AG08395 (cell line): ENCODE measurements around the gene COL5A1.
A peak's percentile ranks its signal among the peaks of the same experiment; 100 is the strongest.
"Not testable (repeated sequence)": the region's sequence is repeated elsewhere in the genome, so short reads cannot be mapped to it uniquely, and the experiment has no call there.

Experiments used
- DNase-seq: peaks from one replicate; pipeline ENCODE4 v3.0.0; 2012; ENCODE audit warnings: mixed read lengths, low spot score

The COL5A1 gene

DNA sequence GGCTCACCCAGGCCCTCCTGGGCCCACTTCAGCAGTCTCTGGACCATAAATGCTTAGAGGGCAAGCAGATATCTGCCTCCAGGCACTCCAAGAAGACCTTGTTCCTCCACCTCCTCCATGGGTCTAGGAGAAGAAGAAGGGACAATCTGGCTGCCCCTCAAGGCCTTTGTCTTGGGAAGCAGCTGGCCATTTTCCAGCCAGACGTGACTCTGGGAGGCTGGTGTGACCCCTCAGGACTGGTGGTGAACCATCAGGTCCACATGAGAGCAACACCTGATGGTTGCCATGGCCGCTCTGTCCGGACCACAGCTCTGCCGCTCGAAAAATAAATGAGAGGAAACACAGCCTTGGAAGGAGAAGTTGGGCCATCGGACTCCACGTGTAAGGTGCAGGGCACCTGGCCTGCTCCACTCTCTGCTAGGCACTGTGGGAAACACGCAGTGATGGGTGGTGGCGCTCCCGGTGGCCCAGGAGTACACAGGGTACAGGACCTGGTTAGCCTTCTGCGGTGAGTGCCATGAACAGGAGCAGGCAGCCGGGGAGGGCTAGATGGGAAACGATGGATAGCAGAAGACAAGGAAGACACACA, 3.0 kb upstream of the COL5A1 start:
- no peak for DNase-seq

DNA sequence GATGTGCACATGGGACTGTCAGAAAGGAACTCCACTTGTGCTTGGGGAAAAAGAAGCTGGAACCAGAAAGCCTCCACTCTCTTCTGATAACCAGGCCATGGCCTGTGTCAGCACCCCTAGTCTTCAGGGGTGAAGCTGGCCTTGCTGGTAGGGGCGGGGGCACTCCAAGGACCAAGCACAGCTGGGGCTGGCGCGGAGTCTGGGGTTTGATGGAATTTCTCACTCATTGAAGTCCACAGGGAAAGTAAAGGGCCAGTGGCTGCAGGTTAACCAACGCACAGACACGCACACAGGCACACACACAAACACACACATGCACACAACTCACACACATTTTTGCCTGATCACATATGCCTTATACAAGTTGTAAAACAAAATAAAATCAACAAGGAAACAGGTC, 1.6 kb upstream of the COL5A1 start:
- no peak for DNase-seq

DNA sequence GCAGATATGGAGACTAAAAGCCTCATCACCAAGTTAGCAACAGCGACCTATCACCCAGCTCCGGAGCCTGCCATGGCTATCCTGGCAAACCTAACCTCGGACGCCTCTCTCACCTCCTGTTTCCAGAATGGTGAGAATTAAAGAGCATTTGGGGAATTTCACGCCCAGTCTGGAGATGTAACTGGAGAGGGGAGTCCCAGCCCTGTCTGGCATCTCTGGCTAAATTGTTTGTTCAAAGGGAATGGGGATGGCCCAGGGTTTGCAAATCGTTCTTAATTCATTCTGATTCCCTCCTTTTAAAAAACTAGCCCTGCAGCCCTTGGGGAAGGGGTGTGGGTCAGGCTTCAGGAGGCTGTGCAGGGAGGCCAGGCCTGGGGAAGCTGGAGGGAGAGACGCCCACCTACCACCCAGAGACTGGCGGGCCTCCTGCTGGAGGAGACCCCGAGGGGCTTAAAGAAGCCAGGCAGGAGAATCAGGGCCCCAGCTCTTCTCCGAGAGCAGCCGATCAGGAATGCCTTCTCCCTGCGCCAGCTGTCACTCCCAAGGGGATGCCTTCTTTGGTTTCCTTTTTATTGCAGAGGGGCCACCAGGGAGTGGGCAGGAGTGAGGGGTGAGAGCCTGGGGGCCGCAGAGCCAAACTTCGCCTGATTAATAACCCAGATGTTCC, 964 bp upstream of the COL5A1 start:
- no peak for DNase-seq

DNA sequence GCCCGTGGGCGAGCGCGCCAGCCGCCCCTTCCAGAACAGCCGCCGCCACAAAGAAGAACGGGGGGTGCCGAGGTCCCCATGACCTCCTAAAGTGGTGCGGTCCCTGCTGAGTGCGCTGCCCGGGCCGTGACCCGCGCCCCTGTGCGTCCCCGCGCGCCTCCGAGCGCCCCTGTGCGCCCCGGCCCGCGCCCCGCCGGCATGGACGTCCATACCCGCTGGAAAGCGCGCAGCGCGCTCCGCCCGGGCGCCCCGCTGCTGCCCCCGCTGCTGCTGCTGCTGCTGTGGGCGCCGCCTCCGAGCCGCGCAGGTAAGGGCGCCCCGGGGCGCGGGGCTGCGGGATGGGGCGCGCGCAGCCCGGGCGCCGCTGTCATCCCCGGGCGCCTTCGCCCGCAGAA, 384 bp downstream of the COL5A1 start:
- no peak for DNase-seq

DNA sequence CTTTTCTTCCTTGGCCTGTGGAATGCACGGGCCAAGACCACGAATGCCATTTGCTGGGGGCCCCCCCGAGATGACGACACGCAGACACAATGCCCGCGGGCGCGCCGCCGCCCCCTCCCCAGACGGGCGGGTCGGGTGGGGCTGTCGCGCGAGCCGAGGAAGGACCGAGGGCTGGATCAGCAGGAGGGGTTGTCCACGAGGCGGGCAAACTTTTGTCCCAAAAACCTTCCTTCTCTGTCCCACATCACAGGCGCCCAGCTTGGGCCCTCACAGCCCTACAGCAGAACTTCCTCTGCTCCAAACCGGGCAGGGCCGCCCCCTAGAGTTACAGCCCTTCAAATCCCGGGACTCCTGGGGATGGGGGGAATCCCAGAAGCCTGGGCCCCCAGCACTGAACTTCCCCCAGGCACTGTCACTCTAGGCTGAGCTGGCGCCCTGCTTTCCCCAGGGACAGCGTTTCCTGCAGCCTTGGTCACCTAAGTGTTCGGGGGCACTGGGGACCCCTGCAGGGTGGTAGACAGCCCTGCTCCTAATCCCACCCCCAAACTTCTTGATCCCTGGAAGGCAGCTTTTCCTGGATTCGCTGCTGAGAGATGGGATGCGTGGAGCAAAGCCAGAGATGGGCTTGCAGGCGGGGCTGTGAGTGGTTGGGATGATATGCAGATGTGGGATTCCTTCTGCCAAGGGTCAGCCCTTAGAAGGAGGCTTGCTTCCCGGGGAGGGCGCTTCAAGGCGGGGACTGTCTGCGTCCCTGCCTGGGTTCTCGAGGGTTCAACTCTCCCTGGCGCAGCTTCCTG, 980 bp downstream of the COL5A1 start:
- peak; percentile 76 for DNase-seq

DNA sequence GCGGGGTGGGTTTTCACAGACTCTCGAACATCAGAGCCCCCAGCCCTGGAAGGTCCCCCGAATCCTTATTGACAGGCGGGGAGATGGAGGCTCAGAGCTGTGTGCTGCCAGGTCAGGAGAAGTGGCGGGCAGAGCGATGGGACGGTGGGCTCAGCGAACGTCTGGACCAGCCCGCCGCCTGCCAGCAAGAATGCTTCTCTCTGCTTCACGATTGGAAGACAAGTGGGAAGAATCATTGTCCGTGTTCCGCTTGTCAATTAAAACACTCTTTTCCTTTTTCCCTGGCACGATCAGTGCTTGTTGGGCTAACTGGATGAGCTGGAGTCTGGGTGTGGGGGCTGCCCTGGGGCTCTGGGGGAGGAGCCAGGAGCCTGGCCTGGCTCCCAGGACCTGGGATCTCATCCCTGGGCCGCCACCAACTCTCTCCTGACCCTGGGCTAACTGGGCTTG, 1.6 kb downstream of the COL5A1 start:
- peak; percentile 58 for DNase-seq

DNA sequence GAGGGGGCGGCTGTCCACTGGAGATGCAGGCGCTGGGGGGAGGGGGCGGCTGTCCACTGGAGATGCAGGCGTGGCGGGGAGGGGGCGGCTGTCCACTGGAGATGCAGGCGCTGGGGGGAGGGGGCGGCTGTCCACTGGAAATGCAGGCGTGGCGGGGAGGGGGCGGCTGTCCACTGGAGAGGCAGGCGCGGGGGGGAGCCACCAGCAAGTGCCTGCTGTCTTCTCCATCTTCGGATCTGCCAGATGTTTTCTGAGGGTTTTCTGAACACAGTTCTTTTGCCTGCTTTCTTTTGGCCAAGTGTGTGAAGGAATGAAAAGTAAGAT, 2.8 kb downstream of the COL5A1 start:
- not testable (repeated sequence) for DNase-seq

DNA sequence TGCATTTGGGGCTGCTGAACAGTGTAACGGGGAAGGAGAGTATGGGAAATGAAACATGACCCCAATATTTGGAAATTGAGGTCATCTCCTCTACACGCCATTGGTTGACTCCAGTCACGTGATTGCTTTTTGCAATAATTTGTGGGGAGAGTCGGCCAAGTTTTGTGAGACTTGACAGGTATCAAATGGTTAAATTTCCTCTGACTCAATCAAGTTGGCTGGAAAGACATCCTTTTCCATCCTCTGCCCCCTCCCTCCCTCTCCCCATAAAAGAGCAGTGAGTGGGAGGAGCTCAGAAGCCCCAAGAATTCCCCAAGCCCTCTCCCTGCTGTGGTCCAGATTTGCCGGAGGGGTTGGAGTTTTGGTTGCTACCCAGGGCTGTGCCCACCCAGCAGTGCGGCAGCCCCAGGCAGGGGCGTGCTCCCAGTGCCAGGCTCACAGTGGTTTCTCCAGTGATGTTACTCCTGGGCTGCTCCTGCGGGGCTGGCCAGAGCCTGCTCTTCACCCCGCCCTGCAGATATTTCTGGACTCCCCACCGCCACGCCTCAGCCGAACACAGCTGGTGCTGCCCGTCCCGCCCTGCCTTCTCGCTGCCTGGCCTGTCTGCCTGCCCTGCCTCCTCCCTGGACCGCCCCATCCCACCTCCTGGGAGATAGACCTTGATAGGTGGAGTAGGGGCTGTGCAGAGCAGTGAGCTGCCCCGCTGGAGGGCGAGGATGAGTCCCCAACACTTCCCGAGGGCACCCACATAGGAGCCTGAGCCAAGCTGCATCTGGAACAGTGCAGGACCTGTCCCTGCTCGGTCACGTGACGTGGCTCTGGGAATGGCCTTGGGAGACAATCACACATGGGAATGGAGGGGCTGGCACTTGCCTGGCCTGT, 3.4 kb downstream of the COL5A1 start:
- DNase-seq, result peak; percentile 92

DNA sequence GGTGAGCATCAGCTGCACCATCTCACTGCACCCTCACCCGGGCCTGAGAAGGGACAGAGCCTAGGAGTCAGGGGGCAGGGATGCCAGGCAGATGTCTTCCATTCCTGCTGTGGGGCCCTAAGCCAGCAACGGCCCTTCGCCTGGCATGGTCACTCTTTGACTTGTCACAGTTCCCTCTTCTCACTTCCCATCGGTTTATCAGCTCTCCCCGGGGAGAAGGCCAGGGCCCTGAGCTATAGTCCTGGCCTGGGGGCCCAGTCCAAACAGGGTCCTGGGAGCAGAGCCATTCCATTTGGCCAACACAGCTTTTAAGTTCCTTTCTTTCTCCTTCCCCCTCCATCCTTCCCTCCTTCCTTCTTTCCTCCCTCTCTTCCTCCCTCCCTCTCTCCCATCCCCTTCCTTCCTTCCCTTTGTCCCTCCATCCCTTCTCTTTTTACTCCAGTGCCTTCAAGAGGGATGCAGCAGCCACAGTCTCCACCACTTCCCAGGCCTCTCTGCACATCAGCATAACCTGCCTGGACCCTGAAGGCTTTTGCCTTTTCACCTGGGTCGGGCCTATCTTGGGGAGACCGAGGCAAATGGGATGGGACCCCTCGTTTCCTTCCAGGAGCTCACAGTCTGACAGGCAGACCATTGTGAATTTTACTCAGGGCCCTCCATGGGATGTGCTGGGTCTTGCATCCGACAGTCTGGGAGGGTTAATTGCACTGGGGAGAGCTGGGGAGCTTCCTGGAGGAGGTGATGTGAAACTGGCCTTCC, 4.2 kb downstream of the COL5A1 start:
- DNase-seq, result no peak

DNA sequence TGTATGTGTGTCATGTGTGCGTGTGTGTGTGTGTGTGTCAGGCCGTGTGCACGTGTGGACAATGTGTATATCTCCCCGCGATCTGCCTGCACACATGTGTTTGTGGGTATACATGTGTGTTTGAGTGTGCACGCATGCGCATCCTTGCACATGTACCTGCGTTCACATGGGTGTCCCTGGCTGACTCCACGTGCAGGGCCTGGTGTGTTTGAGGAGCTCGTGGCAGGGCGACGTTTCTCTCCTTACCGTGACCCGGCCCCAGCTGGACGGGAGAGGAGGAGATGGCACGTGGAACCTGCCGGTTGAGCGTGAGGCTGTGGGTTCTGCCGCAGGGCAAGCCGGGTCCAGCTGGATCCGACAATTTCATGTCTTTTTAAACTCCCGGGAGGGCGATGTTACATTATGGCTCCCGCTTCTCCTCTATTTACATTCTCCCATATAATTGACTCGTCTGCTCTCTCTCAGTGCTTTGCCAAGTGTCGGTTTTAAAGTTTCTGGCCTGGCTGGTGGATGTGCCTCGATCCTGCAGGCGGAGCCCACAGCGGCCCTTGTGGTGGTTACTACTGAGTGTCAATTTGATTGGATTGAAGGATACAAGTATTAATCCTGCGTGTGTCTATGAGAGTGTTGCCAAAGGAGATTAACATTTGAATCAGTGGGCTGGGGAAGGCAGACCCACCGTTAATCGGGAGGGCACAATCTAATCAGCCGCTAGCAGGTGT, 5.9 kb downstream of the COL5A1 start:
- DNase-seq, result no peak

DNA sequence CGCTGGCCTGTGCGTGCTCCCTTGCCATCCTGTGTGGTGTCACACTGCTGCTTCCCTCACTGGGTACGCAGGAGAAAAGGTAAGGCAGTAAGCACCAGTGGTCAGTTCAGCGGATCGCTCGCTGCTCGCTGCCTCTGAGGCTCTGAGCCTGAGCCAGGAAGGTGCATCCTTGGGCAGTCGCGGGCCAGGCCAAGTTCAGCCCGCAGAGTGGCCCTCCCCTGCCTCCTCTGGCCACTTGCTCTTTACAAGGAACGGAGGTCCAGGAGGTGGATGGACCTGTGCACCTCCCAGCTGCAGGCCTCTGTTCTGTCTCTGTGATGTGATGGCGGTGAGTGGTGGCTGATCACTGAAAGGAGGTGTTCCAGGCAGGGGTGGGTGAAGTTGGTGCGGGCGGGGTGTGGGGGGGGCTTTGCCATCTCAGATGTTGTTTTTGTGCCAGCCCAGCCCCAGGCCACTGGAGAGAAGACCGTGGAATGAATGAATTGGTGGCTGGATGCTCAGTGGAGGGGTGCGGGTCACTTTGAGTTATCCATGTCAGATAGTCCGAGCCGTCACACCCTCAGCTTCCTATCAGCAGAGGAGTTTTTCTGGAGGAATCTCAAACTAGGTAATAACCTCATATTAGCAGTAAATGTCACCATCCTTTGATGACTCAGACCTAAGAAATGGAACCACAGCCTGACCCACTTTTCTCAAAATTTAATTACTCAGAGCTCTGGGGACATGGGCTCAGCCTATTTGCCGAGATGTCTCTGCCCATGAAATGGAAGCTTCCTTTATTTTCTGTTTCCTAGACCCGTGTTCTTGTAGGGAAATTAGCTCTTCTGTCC, 7.3 kb downstream of the COL5A1 start:
- DNase-seq, result peak; percentile 77

DNA sequence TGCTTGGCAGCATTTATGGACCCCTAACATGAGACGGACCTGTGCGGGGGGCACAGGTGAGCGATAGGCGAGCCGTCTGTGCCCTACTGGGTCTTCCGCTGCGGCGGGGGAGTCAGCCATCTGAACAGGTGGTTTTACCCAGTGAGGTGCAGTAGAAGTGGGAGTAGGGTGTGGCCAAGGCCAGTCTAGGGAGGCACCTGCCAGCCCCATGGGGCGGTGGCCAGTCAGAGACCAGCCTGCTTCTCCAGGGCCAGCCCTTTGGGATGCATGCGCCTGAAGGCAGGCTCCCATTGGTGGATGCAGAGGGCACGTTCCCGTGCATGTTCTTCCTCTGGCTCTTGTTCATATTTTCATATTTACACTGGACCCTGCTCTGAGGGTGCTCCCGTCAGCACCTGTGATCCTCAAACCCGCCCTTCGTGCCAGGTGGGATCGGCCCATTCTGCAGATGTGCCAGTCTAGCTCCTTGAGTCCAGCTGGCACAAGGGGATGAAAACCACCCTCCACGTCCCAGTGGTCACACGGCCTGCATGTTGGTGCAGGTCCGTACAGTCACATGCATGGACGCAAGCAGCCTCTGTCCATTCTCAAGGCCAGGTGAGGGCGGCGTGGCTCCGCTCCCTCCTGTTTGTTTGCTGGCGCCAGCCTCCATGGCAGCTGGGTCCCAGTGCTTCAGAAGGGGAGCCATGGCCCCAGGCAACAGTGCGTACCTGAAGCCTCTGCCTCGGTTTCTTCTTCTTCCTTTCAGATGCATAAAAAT, 9.0 kb downstream of the COL5A1 start:
- DNase-seq, result no peak

DNA sequence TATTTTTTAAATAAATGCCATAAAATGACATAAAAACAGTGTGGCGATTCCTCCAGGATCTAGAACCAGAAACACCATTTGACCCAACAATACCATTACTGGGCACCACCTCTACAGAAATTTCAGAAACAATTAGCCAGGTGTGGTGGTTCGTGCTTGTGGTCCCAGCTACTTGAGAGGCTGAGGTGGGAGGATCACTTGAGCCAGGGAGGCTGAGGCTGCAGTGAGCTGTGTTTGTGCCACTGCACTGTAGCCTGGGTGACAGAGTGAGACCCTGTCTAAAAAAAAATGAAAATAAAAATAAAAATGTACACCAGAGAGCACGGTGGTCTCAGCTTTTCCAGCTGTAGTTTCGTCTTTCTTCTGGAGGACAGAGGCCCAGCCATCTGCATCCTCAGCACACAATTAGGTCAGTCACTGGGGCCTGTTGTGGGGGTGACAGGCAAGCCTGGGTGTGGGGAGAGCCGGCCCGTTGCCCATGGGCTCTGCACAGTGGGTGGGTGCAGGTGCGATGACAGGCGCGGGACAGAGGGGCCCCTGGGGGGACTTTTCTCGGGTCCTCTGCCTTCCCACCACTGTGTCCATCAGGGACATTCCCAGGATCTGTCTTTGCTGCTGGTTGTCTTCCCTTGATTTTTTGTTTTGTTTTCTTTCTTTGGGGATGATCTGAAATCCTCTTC, 9.8 kb downstream of the COL5A1 start:
- no peak for DNase-seq

DNA sequence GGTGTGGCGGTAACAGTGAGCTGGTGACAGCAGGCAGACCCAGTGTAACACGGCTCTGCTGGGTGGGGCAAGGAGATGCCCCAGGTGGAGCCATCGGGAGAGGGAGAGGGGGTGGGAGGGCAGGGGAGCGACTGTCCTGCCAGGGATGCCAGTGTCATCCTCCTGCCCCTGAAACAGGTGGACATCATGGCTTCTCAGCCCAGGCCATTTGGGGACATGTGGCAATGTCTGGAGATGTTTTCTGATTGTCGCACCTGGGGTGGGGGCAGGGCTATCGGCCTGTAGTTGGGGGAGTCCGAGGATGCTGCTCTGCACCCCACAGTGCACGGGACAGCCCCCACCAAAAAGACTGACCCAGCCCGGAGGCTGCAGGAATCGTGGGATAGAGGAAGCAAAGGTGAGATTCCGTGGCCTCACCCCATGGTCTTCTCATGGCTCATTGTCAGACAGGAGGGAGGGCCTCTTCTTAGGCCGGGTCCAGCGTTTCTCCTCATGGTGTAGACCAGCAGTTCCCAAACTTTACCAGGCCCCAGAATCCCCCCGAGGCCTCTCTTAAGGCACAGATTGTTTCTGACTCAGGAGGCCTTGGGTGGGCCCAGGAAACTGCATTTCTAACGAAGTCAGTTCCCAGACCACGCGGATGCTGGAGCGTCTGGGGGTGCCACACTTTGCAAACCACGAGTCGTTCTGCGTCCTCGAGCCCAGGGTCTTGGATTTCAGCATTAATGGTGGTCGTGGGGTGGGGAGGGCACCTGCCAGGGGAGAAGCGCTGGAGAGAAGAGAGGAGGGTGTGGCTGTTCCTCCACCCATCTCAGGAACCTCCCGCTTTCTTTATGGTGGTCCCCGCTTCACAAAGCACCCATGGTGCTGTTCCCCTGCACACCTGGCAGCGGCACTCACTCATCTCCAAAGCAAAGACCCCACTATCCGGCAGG, 11.0 kb downstream of the COL5A1 start:
- DNase-seq, result no peak

DNA sequence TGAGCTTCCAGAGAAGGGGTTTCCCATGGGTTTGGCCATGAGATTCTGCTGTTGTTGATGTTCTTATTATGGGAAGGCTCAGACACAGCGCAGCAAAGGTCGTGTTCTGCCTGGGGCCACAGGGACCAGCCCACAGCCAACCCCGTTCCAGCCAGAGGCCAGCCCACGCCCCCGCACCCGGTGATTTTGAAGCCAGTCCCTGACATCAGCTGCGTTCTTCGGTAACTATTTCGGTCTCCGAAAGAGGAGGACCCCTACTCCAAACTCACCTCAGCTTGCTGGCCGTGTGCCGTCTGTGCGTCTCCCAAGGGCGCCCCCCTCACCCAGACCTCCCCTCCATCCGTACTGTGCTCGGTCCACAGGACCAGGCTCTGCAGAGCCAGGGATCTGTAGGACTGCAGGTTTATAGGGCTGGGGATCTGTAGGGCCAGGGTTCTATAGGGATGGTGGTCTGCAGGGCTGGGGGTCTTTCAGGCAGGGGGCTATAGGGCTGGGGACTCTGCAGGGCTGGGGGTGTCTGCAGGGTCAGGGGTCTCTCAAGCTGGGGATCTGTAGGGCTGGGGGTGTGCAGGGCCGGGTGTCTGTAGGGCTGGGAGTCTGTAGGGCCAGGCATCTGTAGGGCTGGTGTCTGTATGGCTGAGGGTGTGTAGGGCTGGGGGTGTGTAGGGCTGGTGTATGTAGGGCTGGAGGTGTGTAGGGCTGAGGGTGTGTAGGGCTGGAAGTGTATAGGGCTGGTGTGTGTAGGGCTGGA, 11.8 kb downstream of the COL5A1 start:
- no peak for DNase-seq

DNA sequence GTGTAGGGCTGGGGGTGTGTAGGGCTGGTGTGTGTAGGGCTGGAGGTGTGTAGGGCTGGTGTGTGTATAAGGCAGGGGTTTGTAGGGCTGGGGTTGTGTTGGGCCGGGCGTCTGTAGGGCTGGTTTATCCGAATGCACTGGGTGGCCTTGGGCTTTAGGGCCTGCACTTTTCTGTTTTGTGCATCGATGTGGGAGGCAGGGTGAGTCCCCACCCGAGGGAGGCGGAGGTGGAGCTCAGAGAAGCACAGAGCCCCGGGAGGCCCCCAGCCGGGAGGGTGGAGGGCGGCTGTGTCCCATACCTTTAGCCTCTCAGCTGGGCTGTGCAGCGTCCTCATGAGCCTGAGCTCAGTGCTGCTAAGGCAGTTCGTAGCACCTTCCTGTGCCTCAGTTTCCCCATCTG, 13.5 kb downstream of the COL5A1 start:
- no peak for DNase-seq
